GM12874 (cell line): ENCODE results near the gene ETHE1.
A peak's percentile ranks its signal among the peaks of the same experiment; 100 is the strongest.

Source experiments
- CTCF ChIP-seq: IDR thresholded peaks from 2 replicates; pipeline ENCODE4 v1.5.1; 2011; ENCODE audit warnings: low read depth, mild to moderate bottlenecking, control low read depth, low read length, moderate library complexity; ENCODE audit not compliant: insufficient read depth

The ETHE1 gene

GRCh38 chr19:43555185-43555770, 28.3 kb upstream of the ETHE1 start:
- peak; percentile 91 for TF ChIP-seq CTCF

GRCh38 chr19:43554317-43554895, 27.4 kb upstream of the ETHE1 start:
- TF ChIP-seq CTCF = no peak

GRCh38 chr19:43553656-43554055, 26.7 kb upstream of the ETHE1 start:
- TF ChIP-seq CTCF = no peak

- TF ChIP-seq CTCF = no peak
These were observed 25.6 kb upstream of the ETHE1 start for GRCh38 chr19:43552616-43553015.

GRCh38 chr19:43552198-43552450, 25.1 kb upstream of the ETHE1 start:
- no peak for TF ChIP-seq CTCF

- TF ChIP-seq CTCF = no peak
These were observed 24.6 kb upstream of the ETHE1 start for GRCh38 chr19:43551399-43552197.

GRCh38 chr19:43548706-43549105, 21.7 kb upstream of the ETHE1 start:
- no peak for TF ChIP-seq CTCF
